Erythroblast (primary cell): ENCODE results near the gene SIGLEC10.
"Not testable (repeated sequence)": the region's sequence is repeated elsewhere in the genome, so short reads cannot be mapped to it uniquely, and the experiment has no call there.

Experiments
- DNase-seq, 2 experiments: peaks; one replicate each; lab custom pipeline; 2025; lab: John Stamatoyannopoulos, UW
- GATA1 ChIP-seq: IDR thresholded peaks from 2 replicates; pipeline ENCODE4 v1.6.1; 2011; ENCODE audit warnings: low read depth, mild to moderate bottlenecking, control low read depth, low read length, moderate library complexity
- POLR2A ChIP-seq: IDR thresholded peaks from 2 replicates; pipeline ENCODE4 v1.6.1; 2011; ENCODE audit warnings: mild to moderate bottlenecking, low read length

SIGLEC10 gene, protein sequence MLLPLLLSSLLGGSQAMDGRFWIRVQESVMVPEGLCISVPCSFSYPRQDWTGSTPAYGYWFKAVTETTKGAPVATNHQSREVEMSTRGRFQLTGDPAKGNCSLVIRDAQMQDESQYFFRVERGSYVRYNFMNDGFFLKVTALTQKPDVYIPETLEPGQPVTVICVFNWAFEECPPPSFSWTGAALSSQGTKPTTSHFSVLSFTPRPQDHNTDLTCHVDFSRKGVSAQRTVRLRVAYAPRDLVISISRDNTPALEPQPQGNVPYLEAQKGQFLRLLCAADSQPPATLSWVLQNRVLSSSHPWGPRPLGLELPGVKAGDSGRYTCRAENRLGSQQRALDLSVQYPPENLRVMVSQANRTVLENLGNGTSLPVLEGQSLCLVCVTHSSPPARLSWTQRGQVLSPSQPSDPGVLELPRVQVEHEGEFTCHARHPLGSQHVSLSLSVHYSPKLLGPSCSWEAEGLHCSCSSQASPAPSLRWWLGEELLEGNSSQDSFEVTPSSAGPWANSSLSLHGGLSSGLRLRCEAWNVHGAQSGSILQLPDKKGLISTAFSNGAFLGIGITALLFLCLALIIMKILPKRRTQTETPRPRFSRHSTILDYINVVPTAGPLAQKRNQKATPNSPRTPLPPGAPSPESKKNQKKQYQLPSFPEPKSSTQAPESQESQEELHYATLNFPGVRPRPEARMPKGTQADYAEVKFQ

DNA sequence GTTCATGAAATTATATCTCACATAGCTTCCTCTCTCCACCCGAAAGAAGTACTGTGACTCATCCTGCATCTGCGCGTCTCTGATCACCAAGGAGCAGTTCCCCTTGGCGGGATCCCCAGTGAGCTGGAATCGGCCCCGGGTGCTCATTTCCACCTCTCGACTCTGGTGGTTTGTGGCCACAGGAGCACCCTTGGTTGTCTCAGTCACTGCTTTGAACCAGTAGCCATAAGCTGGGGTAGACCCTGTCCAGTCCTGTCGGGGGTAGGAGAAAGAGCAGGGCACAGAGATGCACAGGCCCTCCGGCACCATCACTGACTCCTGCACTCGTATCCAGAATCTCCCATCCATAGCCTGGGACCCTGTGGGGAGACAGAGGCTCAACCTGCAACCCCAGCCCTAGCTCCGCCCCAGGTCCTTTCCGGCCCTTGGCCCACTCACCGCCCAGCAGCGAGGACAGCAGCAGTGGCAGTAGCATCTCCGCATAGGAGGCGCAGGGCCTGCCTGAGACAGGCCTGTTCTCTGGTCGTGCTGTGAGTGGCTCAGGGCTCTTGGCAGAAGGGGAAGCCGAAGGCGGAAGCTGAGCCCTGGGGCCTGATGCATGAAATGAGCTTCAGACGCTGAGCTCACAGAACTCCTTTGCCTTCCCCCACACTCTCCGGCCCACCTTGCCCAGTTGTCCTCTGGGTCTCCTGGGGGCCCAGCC lies at the start of gene SIGLEC10:
Gene SIGLEC10 (minus strand): TSS at position 536 of the 703 bp plus-strand sequence. CDS start 61 bp downstream, at position 475.
- no peak for TF ChIP-seq GATA1
- no peak for TF ChIP-seq POLR2A
- DNase-seq, result no peak

GRCh38 chr19:51466723-51467122 lies 49.3 kb upstream of the SIGLEC10 start:
- no peak for DNase-seq
- TF ChIP-seq GATA1 (no peak), POLR2A (no peak)

DNA sequence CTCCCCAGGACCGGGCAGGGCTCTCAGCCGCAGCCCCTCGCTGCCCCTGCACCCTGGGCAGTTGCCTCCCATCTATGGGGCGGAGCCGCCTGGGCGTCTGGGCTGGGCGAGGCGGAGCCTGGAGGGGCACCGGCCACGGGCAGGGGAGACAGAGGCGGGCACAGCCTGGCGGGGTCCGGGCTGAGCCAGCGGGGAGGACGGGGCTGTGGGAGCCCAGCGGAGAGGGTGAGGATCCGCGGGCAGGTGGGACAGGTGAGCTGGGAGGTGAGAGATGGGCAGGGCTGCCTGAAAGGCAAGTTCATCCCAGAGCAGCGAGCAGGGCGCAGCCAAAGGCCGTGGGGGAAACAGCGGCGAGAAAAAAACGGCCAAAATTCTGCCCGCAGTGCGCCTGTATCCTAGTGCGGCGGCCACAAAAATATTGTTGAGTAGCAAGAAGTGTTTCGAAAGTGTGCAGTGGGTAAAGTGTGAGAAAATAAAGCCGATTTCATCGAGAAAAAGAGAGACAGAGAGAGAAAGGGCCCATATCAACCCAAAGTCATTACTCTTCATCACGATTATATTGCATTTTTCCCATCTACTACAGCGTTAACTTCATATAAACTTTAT lies 46.6 kb upstream of the SIGLEC10 start:
- DNase-seq, result not testable (repeated sequence)

GRCh38 chr19:51462681-51463080 lies 45.2 kb upstream of the SIGLEC10 start:
- TF ChIP-seq GATA1, result no peak
- TF ChIP-seq POLR2A, result no peak
- DNase-seq, result no peak

DNA sequence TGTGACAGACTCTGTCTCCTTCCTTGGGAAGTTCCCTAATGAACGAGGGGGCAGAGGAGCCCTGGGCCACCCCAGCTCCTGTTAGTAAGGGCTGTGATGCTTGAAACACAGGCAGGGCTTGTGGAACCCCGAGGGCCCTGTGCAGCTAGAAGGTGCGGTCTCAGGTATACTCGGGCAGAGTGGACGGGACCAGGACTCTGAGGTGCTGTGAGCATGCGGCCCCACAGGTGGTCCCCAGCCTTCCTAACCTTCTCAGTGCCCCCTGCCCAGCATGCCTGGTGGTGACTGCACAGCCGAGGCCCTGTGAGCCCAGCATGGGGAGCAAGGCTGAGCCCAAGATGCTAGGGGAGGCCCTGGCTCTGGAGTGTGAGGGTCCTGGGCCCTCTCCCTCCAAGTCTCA lies 44.8 kb upstream of the SIGLEC10 start:
- no peak for DNase-seq
- TF ChIP-seq GATA1, result no peak
- no peak for TF ChIP-seq POLR2A

DNA sequence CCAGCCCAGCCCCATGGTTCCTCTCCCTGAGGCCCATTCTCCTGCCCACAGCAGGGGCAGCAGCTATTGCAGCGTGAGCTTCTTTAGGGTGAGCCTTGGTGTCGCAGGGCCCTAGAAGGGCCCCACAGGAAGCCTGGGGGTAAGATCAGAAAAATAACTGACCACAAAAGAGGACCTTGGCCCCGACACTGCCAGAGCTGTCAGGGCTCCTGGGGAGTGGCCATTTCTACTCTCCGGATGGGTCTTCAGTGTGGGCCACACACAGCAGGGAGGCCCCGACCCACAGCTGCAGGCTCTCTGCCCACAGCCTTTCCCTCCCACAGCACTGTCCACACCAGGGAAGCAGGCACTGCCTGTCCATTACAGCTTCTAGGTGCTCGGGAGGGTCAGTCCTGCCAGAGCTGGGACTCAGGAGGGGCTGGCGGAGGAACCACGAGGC lies 44.3 kb upstream of the SIGLEC10 start:
- TF ChIP-seq GATA1 (no peak), POLR2A (no peak)
- DNase-seq, result no peak

DNA sequence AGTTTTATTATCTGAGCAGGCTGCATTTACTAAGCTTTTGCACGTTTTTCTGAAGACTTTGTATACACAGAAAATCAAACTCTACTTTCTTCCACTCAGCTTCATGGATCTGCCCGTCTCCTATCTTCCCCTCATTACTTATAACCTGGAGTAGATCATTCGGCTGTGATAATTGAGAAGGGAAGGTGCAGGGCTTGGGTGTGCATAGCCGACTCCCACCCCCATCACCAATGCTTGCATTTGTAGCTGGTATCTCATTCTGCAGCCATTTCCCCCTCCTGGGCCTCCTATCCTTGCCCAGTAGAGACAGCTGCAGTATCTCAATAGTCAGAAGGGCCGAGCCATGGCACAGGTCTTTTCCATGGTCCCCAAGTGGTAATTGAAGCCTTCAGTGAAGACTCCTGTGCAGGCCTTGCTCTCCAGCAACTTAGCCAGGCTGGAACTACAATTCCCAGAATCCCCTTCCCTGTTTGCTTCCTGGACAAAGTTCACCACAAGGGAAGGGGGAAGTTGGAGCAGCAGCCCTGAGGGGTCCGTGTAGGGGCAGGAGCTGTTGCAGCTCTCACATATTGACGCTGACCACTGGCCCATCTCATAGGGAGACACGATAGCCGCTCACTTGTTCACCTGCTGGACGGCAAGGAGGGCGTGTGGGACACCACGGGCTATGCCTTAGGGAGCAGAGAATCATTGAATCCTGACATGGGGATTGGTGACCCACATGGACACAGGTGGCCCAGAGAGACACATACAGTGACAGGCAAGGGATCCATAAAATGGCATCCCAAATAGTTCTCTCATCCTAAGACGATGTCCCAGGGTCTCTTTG lies 42.9 kb upstream of the SIGLEC10 start:
- TF ChIP-seq GATA1 (no peak), POLR2A (no peak)
- DNase-seq, result peak in 1 of 2 experiments; percentile 50

- DNase-seq, result no peak
- no peak for TF ChIP-seq GATA1
- no peak for TF ChIP-seq POLR2A
Observed at GRCh38 chr19:51458899-51459505, 41.6 kb upstream of the SIGLEC10 start.

- no peak for TF ChIP-seq GATA1
- no peak for TF ChIP-seq POLR2A
- no peak for DNase-seq
Observed at GRCh38 chr19:51458051-51458645, 40.7 kb upstream of the SIGLEC10 start, which contains the start of gene SIGLEC8. Gene SIGLEC8, minus strand, starts transcription at chr19:51458454. Its CDS starts 67 bp downstream, at chr19:51458387.

DNA sequence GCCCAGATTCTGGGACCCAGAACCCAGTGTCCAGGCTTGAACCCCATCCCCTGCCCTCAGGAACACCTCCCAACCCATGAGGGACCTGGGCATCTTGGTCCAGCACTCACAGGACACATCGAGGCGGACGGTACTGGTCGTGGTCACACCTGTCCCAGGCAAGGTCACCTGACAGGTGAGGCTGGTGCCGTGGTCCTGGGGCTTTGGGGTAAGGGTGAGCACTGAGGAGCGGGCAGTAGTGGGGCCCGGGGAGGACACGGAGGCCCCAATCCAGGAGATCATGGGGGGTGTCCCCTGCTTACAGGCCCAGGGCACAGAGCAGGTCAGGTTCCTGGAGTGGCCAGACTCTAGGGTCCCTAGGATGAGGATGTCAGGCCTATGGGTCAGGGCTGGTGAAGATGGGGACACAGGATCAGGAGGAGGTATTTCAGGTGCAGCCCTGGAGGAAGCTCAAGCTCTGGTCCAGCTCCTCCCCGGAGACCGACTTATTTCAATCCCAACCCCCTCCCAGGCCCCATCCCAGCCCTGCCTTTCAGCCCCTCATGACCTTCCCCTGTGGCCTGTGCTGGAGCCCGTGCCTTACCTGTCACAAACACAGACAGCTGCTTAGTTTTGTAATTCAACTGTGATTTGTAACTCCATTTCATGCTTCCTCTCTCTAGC lies 40.0 kb upstream of the SIGLEC10 start:
- no peak for DNase-seq
- TF ChIP-seq POLR2A, result no peak
- no peak for TF ChIP-seq GATA1

GRCh38 chr19:51456541-51457290 lies 39.3 kb upstream of the SIGLEC10 start:
- no peak for DNase-seq
- no peak for TF ChIP-seq POLR2A
- TF ChIP-seq GATA1, result no peak
